K562 (cell line): Measurements from ENCODE around the gene UCHL5. TPM values are rescaled to one million over a fixed set of nuclear protein-coding genes. Genes with fewer than 3 reads are reported as not detected.

ENCODE experiments used
- ATAC-seq: fragments of 200-7000 bp; cut with Tn5 transposase; 3 replicates; pipeline ENCODE4 v1.9.1; 2020; ENCODE audit warnings: moderate library complexity
- BruUV-seq: library from RNA; stranded (reverse); fragments of 400-500 nt; replicated peaks from 2 replicates; lab custom pipeline; 2021; lab: Mats Ljungman, UMichigan
- CTCF ChIA-PET: fragments of 300-600 bp; formaldehyde crosslinking; extraction: SDS; loops from one replicate; lab custom pipeline; 2021; ENCODE audit warnings: low intra/inter-chr PET ratio; lab: Yijun Ruan, JAX
- POLR2A ChIA-PET: fragments of 300-600, 350-650 bp; sonication (Branson Sonifier 250); formaldehyde crosslinking; extraction: SDS; loops from one replicate; lab custom pipeline; 2021; ENCODE audit warnings: antibody characterized with exemption, inconsistent platforms; lab: Yijun Ruan, JAX
- DNase-seq, 4 experiments: peaks; one replicate each; pipeline versions ENCODE4 v3.0.0 to v3.0.0-alpha.2; 2011 to 2018; ENCODE audit warnings: low spot score in 3 of 4, mixed read lengths in 3 of 4; ENCODE audit errors: extremely low read depth in 1 of 4
- FAIRE-seq: peaks from 2 replicates; lab custom pipeline; 2011; peaks lifted over from hg19 to GRCh38; lab: Jason Lieb, UNC
- H2AFZ ChIP-seq: 2 replicates; pipeline ENCODE4 v1.6.0; 2011; ENCODE audit warnings: low read depth, low read length, control low read depth, inconsistent platforms
- H3K27ac ChIP-seq: fragments of 200-600 bp; 3 replicates; pipeline ENCODE4 v1.8.0; 2011; ENCODE audit warnings: low read depth, mild to moderate bottlenecking, control low read depth, inconsistent platforms, low read length, moderate library complexity, mixed read lengths; ENCODE audit errors: extremely low read depth
- H3K27me3 ChIP-seq, 2 experiments: fragments of 300-600 bp in 1 of 2; 2 replicates in 1 of 2; 3 replicates in 1 of 2; pipeline versions ENCODE4 v1.6.0 to v1.8.0; 2011; ENCODE audit warnings: inconsistent platforms in 2 of 2, low read length in 2 of 2, mild to moderate bottlenecking in 1 of 2, mixed read lengths in 1 of 2, moderate library complexity in 1 of 2; ENCODE audit not compliant: control insufficient read depth in 2 of 2, insufficient read depth in 2 of 2
- H3K36me3 ChIP-seq: fragments of 300-600 bp; 3 replicates; pipeline ENCODE4 v1.8.0; 2011; ENCODE audit warnings: mild to moderate bottlenecking, low read length, inconsistent platforms; ENCODE audit not compliant: control insufficient read depth, insufficient read depth
- H3K4me1 ChIP-seq, 2 experiments: fragments of 200-600 bp in 1 of 2; replicated peaks in 1 of 2; 2 replicates in 1 of 2; 3 replicates in 1 of 2; pipeline versions ENCODE4 v1.5.1 to v1.8.0; 2011; ENCODE audit warnings: inconsistent platforms in 2 of 2, low read length in 2 of 2, mild to moderate bottlenecking in 1 of 2, mixed read lengths in 1 of 2, moderate library complexity in 1 of 2; ENCODE audit not compliant: control insufficient read depth in 2 of 2, insufficient read depth in 2 of 2
- H3K4me2 ChIP-seq: 2 replicates; pipeline ENCODE4 v1.6.1; 2011; ENCODE audit warnings: low read length, control low read depth, inconsistent platforms, mixed read lengths; ENCODE audit not compliant: insufficient read depth
- H3K4me3 ChIP-seq: fragments of 200-600 bp; sonication (generic), shearing (Covaris generic); 2 replicates; pipeline ENCODE4 v1.5.1; 2016; ENCODE audit warnings: control low read depth, inconsistent platforms
- H3K79me2 ChIP-seq: fragments of 200-600 bp; 3 replicates; pipeline ENCODE4 v1.8.0; 2011; ENCODE audit warnings: low read length, inconsistent platforms; ENCODE audit not compliant: control insufficient read depth, insufficient read depth
- H3K9ac ChIP-seq, 2 experiments: 2 replicates each; pipeline versions ENCODE4 v1.6.0 to v1.6.1; 2011; ENCODE audit warnings: low read depth in 2 of 2, low read length in 2 of 2, control low read depth in 1 of 2, inconsistent platforms in 1 of 2, mild to moderate bottlenecking in 1 of 2, mixed read lengths in 1 of 2; ENCODE audit not compliant: insufficient read depth in 1 of 2
- H3K9me1 ChIP-seq: one replicate; pipeline ENCODE4 v1.6.0; 2011; ENCODE audit warnings: inconsistent platforms, mild to moderate bottlenecking, low read length, moderate library complexity; ENCODE audit not compliant: control insufficient read depth, insufficient read depth
- H3K9me3 ChIP-seq: replicated peaks from 2 replicates; pipeline ENCODE4 v1.5.1; 2011; ENCODE audit warnings: low read depth, low read length, inconsistent platforms; ENCODE audit not compliant: control insufficient read depth, insufficient read depth
- H4K20me1 ChIP-seq: replicated peaks from 2 replicates; pipeline ENCODE4 v1.6.1; 2011; ENCODE audit warnings: low read length, inconsistent platforms, mixed read lengths; ENCODE audit not compliant: control insufficient read depth, insufficient read depth
- AFF1 ChIP-seq, 2 experiments: fragments of 450-650 bp; IDR thresholded peaks; 2 replicates each; pipeline ENCODE4 v1.6.1; 2018; ENCODE audit warnings: mild to moderate bottlenecking in 2 of 2, low read depth in 1 of 2; ENCODE audit not compliant: partially characterized antibody in 2 of 2
- ARID3B ChIP-seq: fragments of 250-450 bp; sonication (Bioruptor Pico); IDR thresholded peaks from 2 replicates; pipeline ENCODE4 v1.4.0; 2020; ENCODE audit warnings: borderline replicate concordance
- BCOR ChIP-seq: fragments of 450-650 bp; IDR thresholded peaks from 2 replicates; pipeline ENCODE4 v1.6.1; 2016
- CBFA2T2 ChIP-seq: fragments of 450-650 bp; conservative IDR thresholded peaks from 2 replicates; pipeline ENCODE4 v1.6.1; 2017; ENCODE audit warnings: mild to moderate bottlenecking
- NR4A1 ChIP-seq, 2 experiments: fragments of 250-450 bp in 1 of 2; fragments of 450-650 bp in 1 of 2; sonication (Bioruptor Pico) in 1 of 2; IDR thresholded peaks; 2 replicates each; pipeline versions ENCODE4 v1.4.0 to v1.6.1; 2016 to 2020; ENCODE audit warnings: mild to moderate bottlenecking in 2 of 2, missing compliant biosample characterization in 1 of 2, missing genetic modification characterization in 1 of 2, moderate library complexity in 1 of 2
- PHF8 ChIP-seq: fragments of 200-600 bp; sonication (generic); IDR thresholded peaks from 2 replicates; pipeline ENCODE4 v1.6.1; 2012; ENCODE audit warnings: mixed run types, mild to moderate bottlenecking, inconsistent platforms, low read length, moderate library complexity, borderline replicate concordance
- POLR2B ChIP-seq: fragments of 450-650 bp; IDR thresholded peaks from 2 replicates; pipeline ENCODE4 v1.6.1; 2018; ENCODE audit warnings: low read depth; ENCODE audit not compliant: partially characterized antibody
- RAD51 ChIP-seq: fragments of 450-650 bp; IDR thresholded peaks from 2 replicates; pipeline ENCODE4 v1.7.1; 2016; ENCODE audit warnings: low read depth, mild to moderate bottlenecking, borderline replicate concordance
- TSC22D4 ChIP-seq: fragments of 450-650 bp; IDR thresholded peaks from 2 replicates; pipeline ENCODE4 v1.6.1; 2016; ENCODE audit warnings: missing genetic modification characterization, missing biosample characterization, control low read depth
- ZBTB26 ChIP-seq: fragments of 450-650 bp; formaldehyde crosslinking; IDR thresholded peaks from 2 replicates; pipeline ENCODE4 v1.4.0; 2022; ENCODE audit warnings: missing genetic modification characterization
- ZNF184 ChIP-seq: sonication (generic); formaldehyde crosslinking; IDR thresholded peaks from 2 replicates; pipeline ENCODE4 v1.5.0; 2020; ENCODE audit warnings: missing genetic modification reagents
- ZNF644 ChIP-seq: fragments of 200-800 bp; sonication (Bioruptor generic); IDR thresholded peaks from 2 replicates; pipeline ENCODE4 v1.6.1; 2016; ENCODE audit warnings: low read depth, missing genetic modification characterization, missing compliant biosample characterization
- WGBS: fragments of 100-300 bp; shearing (Covaris generic); methylation state at CpG from one replicate; pipeline ENCODE4 v1.1.6; 2016; ENCODE audit warnings: low coverage, mixed read lengths; ENCODE audit not compliant: insufficient coverage; ENCODE audit errors: missing lambda C conversion rate; 5-methylcytosine and 5-hydroxymethylcytosine counted together
- in situ Hi-C: fragments of 300-500 bp; cut with MboI; formaldehyde crosslinking; loops from 4 replicates; pipeline ENCODE4 v1.15.0; 2018; ENCODE audit warnings: inconsistent platforms, mixed read lengths
- intact Hi-C: fragments of 100-400 bp; cut with micrococcal nuclease; formaldehyde crosslinking; loops from 2 replicates; pipeline ENCODE4 v1.14.2; 2022
- polyA plus RNA-seq, 8 experiments: library from polyadenylated mRNA; depleted of rRNA in 4 of 8; stranded (reverse) in 5 of 8; unstranded in 3 of 8; fragments of >200 nt; fragmentation: Nextera tagmentation in 2 of 8; fragmentation: Illumina TruSeq in 1 of 8; extraction: Ambion mirVana in 2 of 8; extraction: Trizol in 1 of 8; gene quantifications; 2 replicates each; pipeline versions ENCODE4 v1.2.1 to v1.2.3, GENCODE V29; 2011 to 2014; ENCODE audit warnings: inconsistent platforms in 1 of 8, missing spikeins in 1 of 8
- total RNA-seq, 7 experiments: library from RNA; depleted of rRNA in 6 of 7; stranded (reverse); fragments of >200 nt in 6 of 7; fragmentation: Illumina TruSeq in 2 of 7; extraction: Trizol in 2 of 7; gene quantifications; 2 replicates each; pipeline versions ENCODE4 v1.2.1 to v1.2.3, GENCODE V29; 2011 to 2021; ENCODE audit warnings: low replicate concordance in 1 of 7

UCHL5 gene
- total and polyA plus RNA-seq, 9 of the 15 experiments (the other 6 are each of a cell fraction or from before 2014, with no cell fraction given): 61.0 to 206 (median 122) TPM

GRCh38 chr1:193040011-193040410, 19.1 kb downstream of the UCHL5 start:
- no peak overlapping the region for H3K27ac ChIP-seq
- in situ Hi-C loops: no loop called here
- TF ChIP-seq BCOR: no peak
- TF ChIP-seq ZNF644: no peak
- no peak for TF ChIP-seq TSC22D4 (tag)
- no peak for TF ChIP-seq NR4A1 (CRISPR knock-in tag; IDR thresholded peaks at IDR 0.05)
- TF ChIP-seq NR4A1 (tag; IDR thresholded peaks at IDR 0.05): no peak
- no peak for TF ChIP-seq ZBTB26 (CRISPR knock-in tag)
- no peak for TF ChIP-seq RAD51
- no peak for TF ChIP-seq AFF1 (IDR thresholded peaks at IDR 0.05; ENCODE audit: low read depth in 1 of 2, partially characterized antibody in 2 of 2)
- TF ChIP-seq ZNF184: no peak
- TF ChIP-seq POLR2B: no peak
- no peak for TF ChIP-seq PHF8
- TF ChIP-seq ARID3B (CRISPR knock-in tag): no peak
- no peak for TF ChIP-seq CBFA2T2
- H3K9ac ChIP-seq: no peak overlapping the region
- intact Hi-C loops: no loop called here
- 92% methylated on average over 3 of the region's 3 CpGs for WGBS
- no peaks in the 10 kb centered on the region for H3K9me3 ChIP-seq
- ChIA-PET CTCF (no interaction called here), POLR2A (interaction anchor here (0.9 to 4.4 kb wide), 2 partner anchors 10 to 18 kb away, joined by 4 to 23 read pairs; partner anchors contain the start of genes RO60 and UCHL5)
- 0 out of 2 replicates have a peak, but pooled peaks cover 4% of the 10 kb centered on the region for H4K20me1 ChIP-seq
- H3K36me3 ChIP-seq: peaks cover 73% of the 10 kb centered on the region
- FAIRE-seq: no peak
- peaks cover 93% of the 10 kb centered on the region for H3K79me2 ChIP-seq
- no TSS peak for BruUV-seq
- H3K4me1 ChIP-seq: peaks cover 0 to 2% of the 10 kb centered on the region in 2 experiments; a peak in 1 of 5 replicates
- H3K27me3 ChIP-seq: no peaks in the 10 kb centered on the region
- no peak overlapping the region for H3K4me2 ChIP-seq
- DNase-seq: no peak
- no peak overlapping the region for H3K4me3 ChIP-seq
- no peak for ATAC-seq
- H2AFZ ChIP-seq: no peak overlapping the region
- peaks cover 4% of the 10 kb centered on the region for H3K9me1 ChIP-seq
